Lung (tissue), 12 donors: ENCODE results near the gene SH3PXD2A. TPM values are rescaled to one million over a fixed set of nuclear protein-coding genes. Genes with fewer than 3 reads are reported as not detected.
A peak's percentile ranks its signal among the peaks of the same experiment; 100 is the strongest.

Experiments used
- ATAC-seq: fragments of 200-7000 bp; cut with Tn5 transposase; one replicate; pipeline ENCODE4 v1.9.1; 2020; ENCODE audit warnings: moderate number of reproducible peaks; ENCODE audit not compliant: insufficient read depth, low FRiP score
- DNase-seq, 3 donors: peaks; one replicate each; pipeline ENCODE4 v3.0.0-alpha.2; 2013 to 2017
- H3K27ac ChIP-seq, 2 donors: one replicate each; pipeline ENCODE4 v1.5.1; 2013; ENCODE audit warnings: mild to moderate bottlenecking in 2 of 2, moderate library complexity in 2 of 2, control low read depth in 1 of 2, inconsistent platforms in 1 of 2, low read depth in 1 of 2, low read length in 1 of 2
- H3K27me3 ChIP-seq, 3 donors: one replicate each; pipeline ENCODE4 v1.5.1; 2013; ENCODE audit warnings: low read length in 2 of 3; ENCODE audit not compliant: control insufficient read depth in 3 of 3, insufficient read depth in 3 of 3
- H3K36me3 ChIP-seq, 4 donors: one replicate each; pipeline ENCODE4 v1.5.1; 2013; ENCODE audit warnings: low read length in 4 of 4, mild to moderate bottlenecking in 1 of 4, moderate library complexity in 1 of 4; ENCODE audit not compliant: control insufficient read depth in 4 of 4, insufficient read depth in 4 of 4
- H3K4me1 ChIP-seq, 5 donors: one replicate each; pipeline ENCODE4 v1.5.1; 2013; ENCODE audit warnings: low read length in 5 of 5, mild to moderate bottlenecking in 2 of 5, moderate library complexity in 1 of 5; ENCODE audit not compliant: control insufficient read depth in 5 of 5, insufficient read depth in 5 of 5
- H3K4me3 ChIP-seq: one replicate; pipeline ENCODE4 v1.5.1; 2013; ENCODE audit warnings: mild to moderate bottlenecking, control low read depth, moderate library complexity
- H3K9ac ChIP-seq, 2 donors: one replicate each; pipeline ENCODE4 v1.5.1; 2013; ENCODE audit warnings: low read length in 2 of 2, control low read depth in 1 of 2; ENCODE audit not compliant: insufficient read depth in 1 of 2
- H3K9me3 ChIP-seq, 4 donors: one replicate each; pipeline ENCODE4 v1.5.1; 2013; ENCODE audit warnings: low read length in 3 of 4, mild to moderate bottlenecking in 1 of 4, moderate library complexity in 1 of 4; ENCODE audit not compliant: control insufficient read depth in 4 of 4, insufficient read depth in 3 of 4
- WGBS, 2 donors: extraction: QIAGEN DNeasy Blood & Tissue Kit; methylation state at CpG; one replicate each; pipeline ENCODE4 v1.1.7; 2013; 5-methylcytosine and 5-hydroxymethylcytosine counted together
- polyA plus RNA-seq, 2 donors: library from polyadenylated mRNA; stranded (reverse); fragments of 200-250 nt; gene quantifications; one replicate each; pipeline ENCODE4 v1.2.1, GENCODE V29; 2013
- total RNA-seq, 2 donors: library from RNA; depleted of rRNA in 1 of 2; stranded (reverse); fragments of >200 nt in 1 of 2; gene quantifications; one replicate each; pipeline ENCODE4 v1.2.1, GENCODE V29; 2014 to 2021
- TF ChIP-seq, protein P1 (sequence below): IDR thresholded peaks from 2 replicates; pipeline ENCODE4 v1.5.1; 2012; ENCODE audit warnings: mild to moderate bottlenecking; ENCODE audit errors: control extremely low read depth, extremely low read depth
- donor health status: control.
- donor health status: control.
- donor health status: Bipolar disorder and iron deficiency.
- donor health status: healthy.
- donor health status: DM: yes; HTN: yes; CAD: no.

SH3PXD2A gene
- total and polyA plus RNA-seq, 4 donors = 9.9 to 53.2 (median 29.2) TPM

DNA sequence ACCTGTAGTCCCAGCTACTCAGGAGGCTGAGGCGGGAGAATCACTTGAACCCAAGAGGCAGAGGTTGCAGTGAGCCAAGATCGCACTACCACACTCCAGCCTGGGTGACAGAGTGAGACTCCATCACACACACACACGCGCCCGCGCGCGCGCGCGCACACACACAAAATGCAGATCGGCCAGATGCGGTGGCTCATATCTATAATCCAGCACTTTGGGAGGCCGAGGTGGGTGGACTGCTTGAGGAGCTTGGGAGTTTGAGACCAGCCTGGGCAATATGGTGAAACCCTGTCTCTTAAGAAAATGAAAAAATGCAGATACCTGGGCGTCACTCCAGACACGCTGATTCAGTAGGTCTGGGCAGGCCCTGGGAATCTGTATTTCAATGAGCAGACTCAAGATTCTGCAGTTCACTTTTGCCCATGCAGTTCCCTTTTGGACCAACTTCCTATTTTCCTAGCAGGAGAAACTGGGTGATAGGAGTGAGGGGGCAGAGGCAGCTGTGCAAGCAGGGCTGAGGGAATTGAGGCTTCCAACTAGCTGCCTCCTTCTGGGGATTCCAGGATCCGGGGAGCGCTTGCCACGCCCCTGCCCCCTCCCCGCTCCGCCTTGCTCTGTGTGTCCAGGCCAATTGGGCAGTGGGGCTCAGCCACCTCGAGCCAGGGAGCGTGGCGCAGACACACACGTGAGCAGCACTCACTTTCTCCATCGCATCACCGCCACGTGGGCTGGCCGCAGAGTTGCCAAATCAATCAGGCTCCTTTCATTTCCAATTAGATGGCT is 173.6 kb downstream of the SH3PXD2A start:
- DNase-seq = no peak
- Histone ChIP-seq H3K27me3 (no peaks in the 10 kb centered on the region), H3K27ac (peak overlapping the region in 1 of 2 donors; percentile 4), H3K9me3 (no peaks in the 10 kb centered on the region), H3K9ac (no peak overlapping the region), H3K4me3 (no peak overlapping the region), H3K4me1 (peaks cover 0 to 45% (median 11%) of the 10 kb centered on the region in 5 donors), H3K36me3 (no peaks in the 10 kb centered on the region)
- ATAC-seq = no peak
- 91 to 94% methylated on average over 29 of the region's 29 CpGs for WGBS, 2 donors
- TF ChIP-seq, protein P1, sequence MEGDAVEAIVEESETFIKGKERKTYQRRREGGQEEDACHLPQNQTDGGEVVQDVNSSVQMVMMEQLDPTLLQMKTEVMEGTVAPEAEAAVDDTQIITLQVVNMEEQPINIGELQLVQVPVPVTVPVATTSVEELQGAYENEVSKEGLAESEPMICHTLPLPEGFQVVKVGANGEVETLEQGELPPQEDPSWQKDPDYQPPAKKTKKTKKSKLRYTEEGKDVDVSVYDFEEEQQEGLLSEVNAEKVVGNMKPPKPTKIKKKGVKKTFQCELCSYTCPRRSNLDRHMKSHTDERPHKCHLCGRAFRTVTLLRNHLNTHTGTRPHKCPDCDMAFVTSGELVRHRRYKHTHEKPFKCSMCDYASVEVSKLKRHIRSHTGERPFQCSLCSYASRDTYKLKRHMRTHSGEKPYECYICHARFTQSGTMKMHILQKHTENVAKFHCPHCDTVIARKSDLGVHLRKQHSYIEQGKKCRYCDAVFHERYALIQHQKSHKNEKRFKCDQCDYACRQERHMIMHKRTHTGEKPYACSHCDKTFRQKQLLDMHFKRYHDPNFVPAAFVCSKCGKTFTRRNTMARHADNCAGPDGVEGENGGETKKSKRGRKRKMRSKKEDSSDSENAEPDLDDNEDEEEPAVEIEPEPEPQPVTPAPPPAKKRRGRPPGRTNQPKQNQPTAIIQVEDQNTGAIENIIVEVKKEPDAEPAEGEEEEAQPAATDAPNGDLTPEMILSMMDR = no peak

DNA sequence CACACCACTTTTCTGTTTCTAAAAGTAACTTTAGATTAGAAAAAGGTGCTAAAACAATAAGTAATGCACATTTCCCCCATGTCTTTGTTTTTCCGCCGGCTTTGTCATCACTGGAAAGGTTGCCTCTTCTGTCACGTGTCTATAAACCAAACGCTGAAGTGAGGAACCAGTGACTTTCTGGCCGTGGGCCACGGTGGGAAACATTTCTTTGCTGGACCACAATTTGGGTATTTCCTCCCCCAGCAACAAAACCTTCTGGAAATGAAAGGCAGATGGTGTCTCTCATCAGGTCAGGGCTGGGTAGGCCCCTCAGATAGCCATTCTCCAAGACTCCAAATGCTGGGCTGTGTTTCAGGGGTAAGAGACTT is 174.5 kb downstream of the SH3PXD2A start:
- Histone ChIP-seq H3K4me1 (peaks cover 0 to 47% (median 15%) of the 10 kb centered on the region in 5 donors), H3K27me3 (no peaks in the 10 kb centered on the region), H3K4me3 (no peak overlapping the region), H3K9me3 (no peaks in the 10 kb centered on the region), H3K27ac (no peak overlapping the region), H3K9ac (no peak overlapping the region), H3K36me3 (no peaks in the 10 kb centered on the region)
- WGBS, 2 donors = 80 to 85% methylated on average over 6 of the region's 6 CpGs
- peak in 1 of 3 donors; percentile 47 for DNase-seq
- TF ChIP-seq, protein P1 = no peak
- no peak for ATAC-seq

DNA sequence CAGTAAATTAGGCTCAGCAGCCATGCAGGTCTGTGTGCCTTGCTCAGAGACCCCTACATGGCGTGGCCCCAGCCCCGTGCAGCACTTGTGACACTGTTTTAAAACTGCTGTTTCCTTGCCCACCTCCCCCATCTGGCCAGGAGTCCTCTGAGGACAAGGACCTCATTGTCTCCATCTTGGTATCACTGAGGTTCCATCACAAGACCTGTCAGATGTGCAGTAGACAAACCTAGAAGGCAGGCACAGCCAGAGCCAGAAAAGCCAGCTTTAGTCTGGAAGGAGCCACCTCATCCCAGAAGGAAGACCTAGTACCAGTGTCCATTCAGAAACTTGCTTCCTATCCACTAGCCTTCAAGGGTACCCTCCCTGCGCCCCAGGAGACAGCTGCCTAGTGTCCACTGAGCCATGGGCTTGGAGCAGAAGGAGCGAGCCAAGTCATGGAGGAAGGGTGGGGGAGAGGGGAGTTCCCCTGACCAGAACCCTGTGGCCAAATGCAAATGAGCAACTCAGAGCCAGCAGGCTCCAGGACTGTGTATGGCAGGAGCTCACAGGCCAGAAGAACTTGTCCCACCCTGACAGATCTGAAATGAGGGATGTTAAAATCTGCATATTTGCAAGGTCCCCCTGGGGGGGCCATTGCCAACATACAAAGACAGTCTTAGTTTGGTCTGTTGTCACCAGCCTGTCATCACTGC is 176.1 kb downstream of the SH3PXD2A start:
- no peaks in the 10 kb centered on the region for H3K9me3 ChIP-seq
- no peak overlapping the region for H3K4me3 ChIP-seq
- peak overlapping the region in 1 of 2 donors; percentile 4 for H3K27ac ChIP-seq
- WGBS, 2 donors = 83 to 89% methylated on average over 4 of the region's 4 CpGs
- TF ChIP-seq, protein P1 = no peak
- DNase-seq = peak in 1 of 3 donors; percentile 60
- H3K4me1 ChIP-seq = peaks cover 0 to 50% (median 15%) of the 10 kb centered on the region in 5 donors
- no peak overlapping the region for H3K9ac ChIP-seq
- no peaks in the 10 kb centered on the region for H3K27me3 ChIP-seq
- H3K36me3 ChIP-seq = no peaks in the 10 kb centered on the region
- no peak for ATAC-seq
